OCI-LY3 (cell line): ENCODE data around the gene TVP23C.
"Not testable (repeated sequence)": the region's sequence is repeated elsewhere in the genome, so short reads cannot be mapped to it uniquely, and the experiment has no call there.

Experiments used
- EZH2phosphoT487 ChIP-seq: fragments of 200-600 bp; shearing (Covaris generic); IDR thresholded peaks from 2 replicates; pipeline ENCODE4 v1.6.1; 2018; ENCODE audit warnings: antibody characterized with exemption, mixed run types, low read depth
- TF ChIP-seq, protein P1 (sequence below): fragments of 200-600, 300-600 bp; sonication (generic); IDR thresholded peaks from 2 replicates; pipeline ENCODE4 v1.5.1; 2014; ENCODE audit warnings: antibody characterized with exemption, low read length, low read depth

DNA sequence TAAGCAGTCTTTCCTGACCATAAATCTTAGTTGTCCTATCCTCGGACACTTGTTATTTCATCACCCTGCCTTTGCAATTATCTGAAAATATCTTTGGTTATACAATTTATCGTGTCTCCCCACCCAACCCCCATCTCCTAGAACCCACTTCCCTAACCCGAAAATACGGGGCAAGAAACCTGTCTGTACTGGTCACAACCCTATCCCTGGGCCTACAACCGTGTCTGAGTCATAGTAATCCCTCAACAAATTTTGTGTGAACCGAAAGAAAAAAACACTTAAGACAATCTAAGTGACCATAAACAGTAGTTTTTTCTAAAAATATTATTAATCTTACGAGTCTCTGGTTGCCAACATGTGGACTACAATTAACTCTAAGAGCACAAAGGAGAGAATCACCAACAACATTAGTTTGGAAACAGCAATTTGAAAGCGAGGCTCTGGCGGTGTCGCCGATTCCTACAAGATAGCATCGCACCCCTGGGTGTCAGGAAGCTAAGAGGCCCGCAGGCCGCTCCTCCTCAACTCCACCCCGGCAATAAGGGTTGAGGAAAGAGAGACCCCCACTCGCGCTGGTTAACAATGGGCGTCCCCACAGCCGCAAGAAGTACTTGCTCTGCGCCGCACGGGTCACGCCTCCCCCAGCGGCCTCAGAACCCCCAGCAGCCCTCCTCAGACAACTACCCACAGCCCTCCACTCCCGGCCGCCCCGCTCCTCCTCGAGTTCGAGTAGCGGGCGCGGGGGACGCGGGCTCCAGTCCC lies 489 bp downstream of the TVP23C start:
- TF ChIP-seq, protein P1, sequence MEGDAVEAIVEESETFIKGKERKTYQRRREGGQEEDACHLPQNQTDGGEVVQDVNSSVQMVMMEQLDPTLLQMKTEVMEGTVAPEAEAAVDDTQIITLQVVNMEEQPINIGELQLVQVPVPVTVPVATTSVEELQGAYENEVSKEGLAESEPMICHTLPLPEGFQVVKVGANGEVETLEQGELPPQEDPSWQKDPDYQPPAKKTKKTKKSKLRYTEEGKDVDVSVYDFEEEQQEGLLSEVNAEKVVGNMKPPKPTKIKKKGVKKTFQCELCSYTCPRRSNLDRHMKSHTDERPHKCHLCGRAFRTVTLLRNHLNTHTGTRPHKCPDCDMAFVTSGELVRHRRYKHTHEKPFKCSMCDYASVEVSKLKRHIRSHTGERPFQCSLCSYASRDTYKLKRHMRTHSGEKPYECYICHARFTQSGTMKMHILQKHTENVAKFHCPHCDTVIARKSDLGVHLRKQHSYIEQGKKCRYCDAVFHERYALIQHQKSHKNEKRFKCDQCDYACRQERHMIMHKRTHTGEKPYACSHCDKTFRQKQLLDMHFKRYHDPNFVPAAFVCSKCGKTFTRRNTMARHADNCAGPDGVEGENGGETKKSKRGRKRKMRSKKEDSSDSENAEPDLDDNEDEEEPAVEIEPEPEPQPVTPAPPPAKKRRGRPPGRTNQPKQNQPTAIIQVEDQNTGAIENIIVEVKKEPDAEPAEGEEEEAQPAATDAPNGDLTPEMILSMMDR = not testable (repeated sequence)
- not testable (repeated sequence) for TF ChIP-seq EZH2phosphoT487
